Chondrocyte (in vitro differentiated cells): ENCODE results near the gene FUT3. TPM values are rescaled to one million over a fixed set of nuclear protein-coding genes. Genes with fewer than 3 reads are reported as not detected.

ENCODE experiments used
- DNase-seq: peaks from one replicate; pipeline ENCODE4 v3.0.0; 2021; ENCODE audit warnings: mixed read lengths, low spot score
- H3K27ac Mint-ChIP-seq: one replicate; pipeline ENCODE4 v1.8.0; 2021; ENCODE audit warnings: mild to moderate bottlenecking, moderate library complexity, mixed read lengths; ENCODE audit not compliant: unreplicated experiment
- H3K27me3 Mint-ChIP-seq: 2 replicates; pipeline ENCODE4 v1.8.0; 2021; ENCODE audit warnings: low read depth, mixed read lengths
- H3K36me3 Mint-ChIP-seq: 2 replicates; pipeline ENCODE4 v1.8.0; 2021; ENCODE audit warnings: low read depth, mixed read lengths
- H3K4me1 Mint-ChIP-seq: 2 replicates; pipeline ENCODE4 v1.8.0; 2021; ENCODE audit warnings: low read depth, mild to moderate bottlenecking, mixed read lengths
- H3K4me3 Mint-ChIP-seq: one replicate; pipeline ENCODE4 v1.8.0; 2021; ENCODE audit warnings: mild to moderate bottlenecking, moderate library complexity, mixed read lengths; ENCODE audit not compliant: unreplicated experiment
- H3K9me3 Mint-ChIP-seq: 2 replicates; pipeline ENCODE4 v1.8.0; 2021; ENCODE audit warnings: low read depth, mixed read lengths
- total RNA-seq: library from RNA; stranded (reverse); gene quantifications from 3 replicates; pipeline ENCODE4 v1.2.1, GENCODE V29; 2021
- TF ChIP-seq, protein P1 (sequence below): fragments of 200-600 bp; sonication (generic); IDR thresholded peaks from 2 replicates; pipeline ENCODE4 v1.5.0; 2021; ENCODE audit warnings: antibody characterized with exemption, mild to moderate bottlenecking, moderate library complexity

The FUT3 gene
- total RNA-seq, 1 donor from 2014 or later: not detected

DNA sequence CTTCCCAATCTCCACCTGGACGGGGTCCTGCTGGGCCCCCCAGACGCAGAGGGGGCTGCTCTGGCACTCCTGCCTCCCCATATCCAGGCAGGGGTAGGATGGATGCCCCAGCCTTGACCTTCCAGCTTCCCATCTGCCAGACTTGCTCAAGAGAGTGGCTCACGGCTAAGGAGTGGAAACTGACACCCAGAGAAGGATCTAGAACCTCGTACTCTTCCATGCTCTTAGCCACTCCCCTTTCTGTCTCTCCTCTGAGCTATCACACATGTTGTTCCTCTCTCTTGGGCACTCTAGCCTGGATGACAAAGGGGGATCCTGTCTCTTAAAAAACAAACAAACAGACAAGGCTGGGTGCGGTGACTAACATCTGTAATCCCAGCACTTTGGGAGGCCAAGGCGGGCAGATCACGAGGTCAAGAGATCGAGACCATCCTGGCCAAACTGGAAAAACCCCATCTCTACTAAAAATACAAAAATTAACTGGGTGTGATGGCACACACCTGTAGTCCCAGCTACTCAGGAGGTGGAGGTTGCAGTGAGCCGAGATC, 31.2 kb upstream of the FUT3 start:
- Mint-ChIP-seq H3K27ac (no peak overlapping the region), H3K27me3 (no peaks in the 10 kb centered on the region), H3K4me1 (peaks cover 18% of the 10 kb centered on the region), H3K36me3 (no peaks in the 10 kb centered on the region), H3K4me3 (no peak overlapping the region), H3K9me3 (no peaks in the 10 kb centered on the region)
- no peak for DNase-seq
- TF ChIP-seq, protein P1, sequence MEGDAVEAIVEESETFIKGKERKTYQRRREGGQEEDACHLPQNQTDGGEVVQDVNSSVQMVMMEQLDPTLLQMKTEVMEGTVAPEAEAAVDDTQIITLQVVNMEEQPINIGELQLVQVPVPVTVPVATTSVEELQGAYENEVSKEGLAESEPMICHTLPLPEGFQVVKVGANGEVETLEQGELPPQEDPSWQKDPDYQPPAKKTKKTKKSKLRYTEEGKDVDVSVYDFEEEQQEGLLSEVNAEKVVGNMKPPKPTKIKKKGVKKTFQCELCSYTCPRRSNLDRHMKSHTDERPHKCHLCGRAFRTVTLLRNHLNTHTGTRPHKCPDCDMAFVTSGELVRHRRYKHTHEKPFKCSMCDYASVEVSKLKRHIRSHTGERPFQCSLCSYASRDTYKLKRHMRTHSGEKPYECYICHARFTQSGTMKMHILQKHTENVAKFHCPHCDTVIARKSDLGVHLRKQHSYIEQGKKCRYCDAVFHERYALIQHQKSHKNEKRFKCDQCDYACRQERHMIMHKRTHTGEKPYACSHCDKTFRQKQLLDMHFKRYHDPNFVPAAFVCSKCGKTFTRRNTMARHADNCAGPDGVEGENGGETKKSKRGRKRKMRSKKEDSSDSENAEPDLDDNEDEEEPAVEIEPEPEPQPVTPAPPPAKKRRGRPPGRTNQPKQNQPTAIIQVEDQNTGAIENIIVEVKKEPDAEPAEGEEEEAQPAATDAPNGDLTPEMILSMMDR: no peak

DNA sequence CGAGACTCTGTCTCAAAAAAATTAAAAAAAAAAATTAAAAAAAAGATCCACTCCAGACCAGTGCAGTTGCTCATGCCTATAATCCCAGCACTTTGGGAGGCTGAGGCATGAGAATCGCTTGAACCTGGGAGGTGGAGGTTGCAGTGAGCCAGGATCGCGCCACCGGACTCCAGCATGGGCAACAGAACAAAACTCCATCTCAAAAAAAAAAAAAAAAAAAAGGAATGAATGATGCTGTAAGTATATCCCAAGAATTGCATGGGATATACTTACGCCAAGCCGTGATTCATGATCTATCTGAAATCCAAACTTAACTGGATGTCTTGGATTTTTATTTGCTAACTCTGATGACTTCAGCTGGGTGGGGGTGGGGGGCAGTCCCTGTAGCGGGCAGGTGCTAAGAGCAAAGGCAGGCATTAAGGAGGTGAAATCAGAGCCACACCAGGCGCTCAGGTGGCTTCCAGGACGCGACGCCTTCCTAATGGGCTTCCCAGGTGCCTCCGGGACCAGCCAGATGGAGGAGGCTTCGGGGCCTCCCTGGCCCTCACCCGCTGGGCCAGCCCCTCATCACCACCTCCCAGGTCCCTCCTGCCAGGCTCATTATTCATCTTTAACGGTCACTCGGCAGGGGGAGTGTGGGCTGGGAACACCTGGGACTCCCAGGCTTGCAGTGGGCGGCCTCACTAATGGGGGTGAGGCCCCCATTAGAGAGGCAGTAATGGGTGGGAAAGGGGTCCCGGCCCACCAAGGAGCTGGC, 30.5 kb upstream of the FUT3 start:
- Mint-ChIP-seq H3K4me1 (peaks cover 18% of the 10 kb centered on the region), H3K36me3 (no peaks in the 10 kb centered on the region), H3K27me3 (no peaks in the 10 kb centered on the region), H3K4me3 (no peak overlapping the region), H3K9me3 (no peaks in the 10 kb centered on the region), H3K27ac (no peak overlapping the region)
- TF ChIP-seq, protein P1: no peak
- DNase-seq: no peak

DNA sequence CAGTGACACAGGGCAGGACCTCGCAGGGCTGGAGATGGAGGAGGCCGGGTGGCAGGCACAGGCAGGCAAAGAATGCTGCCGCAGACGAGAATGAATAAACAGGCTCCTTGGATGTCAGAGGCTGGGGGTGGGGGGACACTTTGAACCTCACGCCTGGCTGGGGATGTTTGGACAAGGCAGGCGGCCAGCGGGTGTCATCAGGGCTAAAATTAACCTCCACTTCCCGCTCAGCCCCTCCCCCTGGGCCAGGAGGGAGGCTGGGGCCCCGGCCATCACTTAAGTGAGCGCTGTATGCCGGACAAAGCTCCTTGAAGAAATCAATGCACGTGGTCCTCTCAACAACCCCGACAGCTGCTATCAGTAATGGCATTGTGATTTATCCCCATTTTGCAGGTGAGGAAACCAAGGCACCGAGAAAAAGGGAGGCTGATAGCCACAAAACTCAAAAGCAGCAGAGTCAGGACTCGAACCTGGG, 29.4 kb upstream of the FUT3 start:
- H3K4me3 Mint-ChIP-seq: no peak overlapping the region
- DNase-seq: no peak
- TF ChIP-seq, protein P1: no peak
- no peaks in the 10 kb centered on the region for H3K27me3 Mint-ChIP-seq
- peaks cover 18% of the 10 kb centered on the region for H3K4me1 Mint-ChIP-seq
- H3K36me3 Mint-ChIP-seq: no peaks in the 10 kb centered on the region
- H3K27ac Mint-ChIP-seq: no peak overlapping the region
- H3K9me3 Mint-ChIP-seq: no peaks in the 10 kb centered on the region

DNA sequence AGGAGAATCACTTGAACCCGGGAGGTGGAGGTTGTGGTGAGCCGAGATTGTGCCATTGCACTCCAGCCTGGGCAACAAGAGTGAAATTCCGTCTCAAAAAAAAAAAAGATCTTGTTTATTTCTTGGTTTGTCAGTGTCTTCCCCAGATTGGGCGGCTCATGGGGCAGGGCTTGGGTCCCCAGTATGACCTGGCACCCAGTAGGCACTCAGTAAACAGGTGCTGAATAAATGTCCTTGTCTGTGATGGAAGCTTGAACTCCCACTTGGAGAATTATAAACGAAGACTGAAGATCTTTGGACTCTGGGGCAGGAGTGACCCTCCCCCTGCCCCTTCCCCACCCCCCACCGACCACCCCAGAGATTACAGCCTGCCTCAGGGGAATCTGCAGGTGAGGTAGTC, 28.9 kb upstream of the FUT3 start:
- no peaks in the 10 kb centered on the region for H3K36me3 Mint-ChIP-seq
- H3K4me3 Mint-ChIP-seq: no peak overlapping the region
- no peaks in the 10 kb centered on the region for H3K27me3 Mint-ChIP-seq
- DNase-seq: no peak
- peaks cover 18% of the 10 kb centered on the region for H3K4me1 Mint-ChIP-seq
- TF ChIP-seq, protein P1: no peak
- H3K27ac Mint-ChIP-seq: no peak overlapping the region
- H3K9me3 Mint-ChIP-seq: no peaks in the 10 kb centered on the region

DNA sequence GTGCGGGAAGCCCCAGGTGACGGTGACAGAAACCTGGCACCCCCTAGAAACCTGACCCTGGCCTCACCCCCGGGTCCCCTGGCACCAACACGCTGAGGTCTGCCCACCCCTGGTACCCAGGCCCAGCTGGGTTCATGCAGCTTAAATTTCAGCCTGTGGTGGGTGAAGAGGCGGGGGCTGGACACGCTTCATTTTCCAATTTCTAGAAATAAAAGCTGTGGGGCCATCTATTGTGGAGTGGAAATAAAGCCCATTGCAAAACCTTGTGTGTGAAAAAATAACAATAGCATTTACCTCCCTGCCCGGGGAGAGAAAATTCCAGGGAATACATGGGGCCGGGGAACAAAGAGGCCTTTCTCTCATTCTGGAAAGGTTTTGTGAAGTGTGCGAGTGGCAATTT, 26.6 kb upstream of the FUT3 start:
- no peaks in the 10 kb centered on the region for H3K36me3 Mint-ChIP-seq
- H3K9me3 Mint-ChIP-seq: no peaks in the 10 kb centered on the region
- no peaks in the 10 kb centered on the region for H3K27me3 Mint-ChIP-seq
- H3K4me1 Mint-ChIP-seq: peaks cover 13% of the 10 kb centered on the region
- no peak overlapping the region for H3K4me3 Mint-ChIP-seq
- TF ChIP-seq, protein P1: no peak
- H3K27ac Mint-ChIP-seq: no peak overlapping the region
- DNase-seq: no peak
